Forelimb muscle (tissue), 1 donor: ENCODE results near the gene DNAH6. TPM values are rescaled to one million over a fixed set of nuclear protein-coding genes. Genes with fewer than 3 reads are reported as not detected.

Experiments
- DNase-seq: peaks from one replicate; pipeline ENCODE4 v3.0.0-alpha.2; 2013; ENCODE audit warnings: low read depth
- polyA plus RNA-seq: library from polyadenylated mRNA; unstranded; fragments of 120-200 nt; gene quantifications from one replicate; pipeline ENCODE4 v1.2.1, GENCODE V29; 2013; ENCODE audit not compliant: insufficient read length

DNAH6 gene
- polyA plus RNA-seq, 1 donor, result 0.10 TPM

DNA sequence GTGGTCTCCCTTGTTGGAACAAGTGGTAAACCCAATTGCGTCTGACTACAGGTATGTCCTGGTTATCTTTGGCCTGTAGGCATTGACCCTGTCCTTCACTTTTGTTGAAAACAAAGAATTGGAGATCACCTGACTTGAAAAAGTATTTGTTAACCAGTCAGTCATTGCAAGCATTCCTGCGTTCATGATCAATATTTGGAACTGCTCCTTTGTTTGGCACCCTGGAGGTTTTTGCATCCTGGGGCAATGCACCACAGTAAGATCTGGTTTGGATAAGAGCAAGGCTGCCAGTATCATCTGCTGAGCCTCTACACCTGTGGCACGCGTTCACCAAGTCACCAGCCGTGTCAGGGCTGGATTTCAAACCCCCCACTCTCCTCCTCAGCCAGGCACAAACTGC lies 115.7 kb downstream of the DNAH6 start:
- no peak for DNase-seq

GRCh38 chr2:84636080-84636971 lies 120.0 kb downstream of the DNAH6 start:
- DNase-seq, result no peak

GRCh38 chr2:84639751-84640150 lies 123.5 kb downstream of the DNAH6 start:
- no peak for DNase-seq

DNA sequence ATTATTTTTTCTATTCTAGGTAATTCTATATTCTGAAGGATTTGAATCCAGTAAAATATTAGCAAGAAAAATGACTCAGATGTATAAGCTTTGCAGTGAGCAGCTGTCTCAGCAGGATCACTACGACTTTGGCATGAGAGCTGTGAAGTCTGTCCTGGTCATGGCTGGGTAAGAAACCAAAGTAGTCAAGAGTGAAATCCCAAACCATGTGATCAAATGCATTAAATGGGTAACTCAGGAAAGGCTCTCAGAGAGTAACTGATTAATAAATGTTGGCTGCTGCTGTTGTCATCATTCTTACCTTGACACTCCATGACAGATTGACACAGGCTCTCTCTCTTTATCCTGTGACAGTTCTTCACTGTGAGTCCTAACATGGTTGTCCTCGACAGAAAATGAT lies 124.1 kb downstream of the DNAH6 start:
- DNase-seq, result no peak

DNA sequence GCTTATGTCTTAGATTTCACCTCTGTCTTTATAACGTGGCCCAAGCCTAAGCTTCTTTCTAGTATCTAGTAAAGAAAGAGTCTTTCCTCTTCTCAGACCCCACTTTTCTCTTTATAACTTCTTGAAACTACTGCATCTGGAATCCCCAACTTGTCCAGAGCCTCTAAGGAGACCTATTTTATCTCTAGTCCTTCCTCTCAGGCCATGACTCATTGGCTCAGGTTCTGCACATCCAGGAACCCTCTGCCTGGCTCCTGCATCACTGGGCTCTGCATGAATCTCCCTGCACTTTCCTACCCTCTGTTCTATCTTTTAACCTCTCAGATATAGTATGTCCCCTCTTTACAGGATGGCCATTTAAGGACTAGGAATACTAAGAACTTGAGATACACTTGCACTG lies 124.7 kb downstream of the DNAH6 start:
- no peak for DNase-seq

- DNase-seq, result no peak
These were observed 127.7 kb downstream of the DNAH6 start for GRCh38 chr2:84643991-84644390.

- DNase-seq, result no peak
These were observed 130.2 kb downstream of the DNAH6 start for GRCh38 chr2:84646514-84646913.

- DNase-seq, result no peak
These were observed 131.0 kb downstream of the DNAH6 start for GRCh38 chr2:84647267-84647666.

- no peak for DNase-seq
These were observed 132.8 kb downstream of the DNAH6 start for GRCh38 chr2:84649058-84649457.

DNA sequence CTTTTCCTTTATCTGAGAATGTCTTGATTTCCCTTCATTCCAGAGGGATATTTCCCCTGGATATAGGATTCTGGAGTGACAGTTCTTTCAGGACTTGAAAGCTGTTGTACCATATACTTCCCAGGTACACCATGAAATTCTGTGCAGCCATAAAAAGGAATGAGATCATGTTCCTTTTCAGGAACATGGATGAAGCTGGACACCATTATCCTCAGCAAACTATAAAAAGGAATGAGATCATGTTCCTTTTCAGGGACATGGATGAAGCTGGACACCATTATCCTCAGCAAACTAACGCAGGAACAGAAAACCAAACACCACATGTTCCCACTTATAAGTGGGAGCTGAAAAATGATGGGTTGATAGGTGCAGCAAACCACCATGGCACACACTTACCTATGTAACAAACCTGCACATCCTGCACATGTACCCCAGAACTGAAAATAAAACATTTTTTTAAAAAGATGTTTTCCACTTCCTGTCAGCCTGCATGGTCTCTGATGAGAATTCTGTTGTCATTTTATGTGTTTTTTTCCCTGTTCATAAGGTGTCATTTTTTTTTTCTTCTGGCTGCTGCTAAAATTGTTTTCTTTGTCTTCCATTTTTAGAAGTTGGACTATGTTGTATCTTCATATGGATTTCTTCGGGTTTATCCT lies 133.3 kb downstream of the DNAH6 start:
- DNase-seq, result no peak

- DNase-seq, result no peak
These were observed 136.1 kb downstream of the DNAH6 start for GRCh38 chr2:84652431-84652830.

DNA sequence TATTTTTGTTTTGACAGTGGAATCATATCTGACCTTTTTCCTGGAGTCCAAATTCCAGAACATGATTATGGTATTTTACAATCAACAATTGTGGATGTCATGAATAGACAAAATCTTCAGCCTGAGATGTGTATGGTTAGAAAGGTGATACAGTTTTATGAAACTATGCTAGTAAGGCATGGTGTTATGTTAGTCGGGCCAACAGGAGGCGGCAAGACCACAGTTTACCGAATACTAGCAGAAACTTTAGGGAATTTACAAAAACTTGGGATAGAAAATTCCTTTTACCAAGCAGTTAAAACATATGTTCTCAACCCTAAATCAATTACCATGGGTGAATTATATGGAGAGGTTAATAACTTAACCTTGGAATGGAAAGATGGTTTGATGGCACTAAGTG lies 137.0 kb downstream of the DNAH6 start:
- no peak for DNase-seq

- no peak for DNase-seq
These were observed 138.1 kb downstream of the DNAH6 start for GRCh38 chr2:84654414-84654813.

- DNase-seq, result no peak
These were observed 152.8 kb downstream of the DNAH6 start for GRCh38 chr2:84669122-84669521.

DNA sequence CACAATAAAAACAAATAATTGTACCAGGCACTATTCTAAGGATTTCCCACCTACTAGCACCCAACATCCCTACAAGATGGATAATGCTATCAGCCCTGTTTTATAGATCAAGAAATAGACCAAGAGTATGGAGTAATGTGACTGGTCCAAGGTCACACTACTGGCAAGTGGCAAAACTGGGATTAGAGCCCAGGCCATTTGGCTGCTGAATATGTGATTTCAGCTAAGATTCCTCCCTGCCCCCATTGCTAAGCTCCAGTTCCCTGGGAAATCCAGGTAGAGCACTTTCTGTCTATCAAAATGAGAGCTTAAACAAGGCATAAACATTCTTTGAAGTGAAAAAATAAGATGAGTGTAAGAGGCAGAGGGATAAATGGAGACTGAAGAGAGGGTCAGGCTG lies 157.8 kb downstream of the DNAH6 start:
- DNase-seq, result no peak

DNA sequence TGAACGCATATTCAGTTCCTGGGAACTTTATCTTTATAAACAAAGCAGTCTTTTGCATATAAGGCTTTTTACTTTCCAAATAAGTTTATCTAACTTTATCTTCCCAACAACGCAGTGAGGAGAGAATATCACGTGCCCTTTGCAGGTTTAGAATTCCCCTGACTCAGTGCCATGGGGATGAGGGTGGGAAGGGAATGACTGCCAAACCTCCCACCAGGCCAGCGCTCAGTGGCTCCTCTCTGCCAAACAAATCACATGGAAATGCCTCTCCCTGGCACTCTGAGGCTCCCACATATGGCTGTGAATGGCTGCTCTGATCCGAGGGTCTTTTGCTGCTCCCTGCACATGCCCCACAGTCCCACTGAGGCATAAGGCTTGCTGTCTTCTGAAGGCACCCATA lies 158.3 kb downstream of the DNAH6 start:
- no peak for DNase-seq

DNA sequence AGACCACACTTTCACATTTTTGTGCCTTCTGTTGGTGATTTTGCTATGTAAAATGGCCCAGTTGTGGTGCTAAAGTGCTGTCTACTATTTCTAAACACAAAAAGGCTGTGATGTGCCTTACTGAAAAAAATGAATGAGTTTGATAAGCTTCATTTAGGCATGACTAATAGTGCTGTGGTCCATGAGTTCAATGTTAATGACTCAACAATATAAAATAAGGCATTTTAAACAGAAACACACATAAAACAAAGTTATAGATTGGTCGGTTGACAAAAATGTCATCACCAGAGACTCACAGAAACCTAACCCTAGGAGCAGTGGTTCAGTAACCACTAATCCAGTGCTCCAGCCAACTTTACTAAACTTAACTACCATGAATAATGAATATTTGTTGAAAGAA lies 160.0 kb downstream of the DNAH6 start:
- DNase-seq, result no peak

DNA sequence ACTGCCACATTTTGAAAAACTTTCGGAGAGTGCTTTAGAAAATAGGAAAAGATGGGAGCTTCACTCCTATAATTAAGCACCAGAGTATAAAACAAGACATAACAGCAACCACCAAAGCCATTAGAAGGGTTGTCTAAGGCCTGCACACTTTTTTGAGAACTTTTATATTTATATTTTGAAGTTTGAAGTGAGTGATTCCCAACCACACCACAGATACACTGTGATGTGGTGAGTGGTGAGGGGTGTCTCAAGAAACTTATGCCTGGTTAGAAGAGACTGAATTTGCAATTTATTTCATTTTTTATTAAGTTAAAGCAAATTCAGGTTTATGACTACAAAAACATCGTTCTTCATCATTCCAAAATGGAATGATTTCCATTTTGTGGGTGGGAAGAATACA lies 161.9 kb downstream of the DNAH6 start:
- no peak for DNase-seq

DNA sequence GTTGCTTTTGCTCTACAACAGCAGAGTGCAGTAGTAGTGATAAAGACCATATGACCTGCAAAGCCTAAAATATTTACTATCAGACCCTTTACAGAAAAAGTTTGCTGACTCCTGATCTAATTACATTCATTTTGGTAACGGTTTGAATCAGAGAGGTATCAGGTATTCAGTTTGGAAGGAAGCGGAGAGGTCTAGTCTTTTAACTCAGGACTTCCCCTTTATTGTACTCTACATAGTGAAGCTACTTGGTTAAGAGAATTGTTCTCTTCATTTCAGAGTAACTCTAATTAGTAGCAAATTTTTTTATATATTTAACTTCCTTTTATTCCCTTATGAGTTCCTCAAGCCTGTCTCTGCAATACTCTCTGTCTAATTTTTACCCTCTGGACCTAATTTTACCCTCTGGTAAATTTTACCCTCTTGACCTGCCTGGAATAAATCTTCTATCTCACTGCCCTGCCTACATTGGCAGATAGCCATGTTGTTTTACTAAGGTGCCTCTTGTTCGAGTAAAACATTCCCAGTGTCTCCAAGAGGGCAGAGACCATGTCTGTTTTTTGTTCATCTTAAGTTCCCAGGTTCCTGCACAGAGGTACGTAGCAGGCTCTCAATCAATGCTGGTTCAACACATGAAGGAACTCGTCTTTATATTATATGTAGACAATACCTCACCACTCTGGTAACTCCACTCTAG lies 170.6 kb downstream of the DNAH6 start:
- no peak for DNase-seq

DNA sequence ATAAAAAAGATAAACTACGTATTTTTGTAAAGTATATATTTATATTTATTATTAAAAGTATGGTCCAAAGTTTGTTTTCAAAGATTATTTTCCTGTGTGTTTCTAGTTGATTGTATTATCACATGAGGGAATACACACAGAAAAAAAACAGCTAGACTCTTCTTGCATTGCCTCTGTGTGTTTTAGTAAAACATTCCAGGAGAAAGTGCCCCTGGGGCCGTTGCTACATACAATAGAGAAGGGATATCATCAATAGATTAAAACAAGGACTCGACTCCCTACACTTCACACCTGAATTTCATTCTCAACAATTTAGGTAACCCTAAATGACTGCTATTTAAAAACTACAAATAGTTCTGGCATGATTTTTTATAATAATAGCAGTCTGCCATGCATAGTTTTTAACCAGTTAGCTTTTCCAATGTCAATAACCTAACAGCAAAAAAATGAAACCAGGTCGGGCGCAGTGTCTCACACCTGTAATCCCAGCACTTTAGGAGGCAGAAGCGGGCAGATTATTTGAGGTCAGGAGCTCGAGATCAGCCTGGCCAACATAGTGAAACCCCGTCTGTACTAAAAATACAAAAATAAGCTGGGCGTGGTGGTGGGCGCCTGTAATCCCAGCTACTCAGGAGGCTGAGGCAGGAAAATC lies 171.3 kb downstream of the DNAH6 start:
- DNase-seq, result no peak

- DNase-seq, result no peak
These were observed 173.9 kb downstream of the DNAH6 start for GRCh38 chr2:84690225-84690624.

DNA sequence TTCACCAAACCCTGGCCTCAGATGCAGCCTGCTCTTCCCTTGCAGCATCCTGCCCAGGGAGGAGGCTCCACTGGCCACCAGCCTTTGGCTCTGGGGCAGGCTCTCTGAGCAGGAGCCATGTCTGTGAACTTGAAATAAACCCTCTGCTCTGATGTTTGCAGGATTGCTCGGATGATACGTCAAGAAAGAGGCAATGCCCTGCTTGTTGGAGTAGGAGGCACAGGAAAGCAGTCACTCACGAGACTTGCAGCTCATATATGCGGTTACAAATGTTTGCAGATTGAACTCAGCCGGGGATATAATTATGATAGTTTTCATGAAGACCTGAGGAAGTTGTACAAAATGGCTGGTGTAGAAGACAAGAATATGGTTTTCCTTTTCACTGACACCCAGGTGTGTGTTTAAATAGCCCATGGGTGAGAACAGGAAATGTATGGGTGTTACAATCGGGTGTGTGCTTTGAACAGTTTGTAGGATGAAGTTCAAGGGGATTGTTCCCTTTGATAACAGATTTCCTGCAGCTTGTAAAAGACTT lies 177.9 kb downstream of the DNAH6 start:
- DNase-seq, result no peak
